H9 (cell line): Measurements from ENCODE around the gene SLC12A1. TPM values are rescaled to one million over a fixed set of nuclear protein-coding genes. Genes with fewer than 3 reads are reported as not detected.

ENCODE experiments used
- DNase-seq: peaks from one replicate; pipeline ENCODE4 v3.0.0-alpha.2; 2017
- H2AFZ ChIP-seq: one replicate; pipeline ENCODE4 v1.6.1; 2013; ENCODE audit warnings: mild to moderate bottlenecking, low read length, control low read depth, moderate library complexity
- H2AK5ac ChIP-seq: 2 replicates; pipeline ENCODE4 v1.6.1; 2013; ENCODE audit warnings: low read length, control low read depth, mixed read lengths; ENCODE audit not compliant: insufficient read length
- H2BK120ac ChIP-seq: one replicate; pipeline ENCODE4 v1.6.1; 2013; ENCODE audit warnings: low read depth, mild to moderate bottlenecking, low read length, control low read depth, inconsistent platforms; ENCODE audit not compliant: poor library complexity, severe bottlenecking
- H2BK12ac ChIP-seq: 2 replicates; pipeline ENCODE4 v1.6.1; 2013; ENCODE audit warnings: low read length, control low read depth, mixed read lengths, low read depth; ENCODE audit not compliant: insufficient read length
- H2BK15ac ChIP-seq: 2 replicates; pipeline ENCODE4 v1.6.1; 2013; ENCODE audit warnings: low read depth, low read length, control low read depth
- H2BK20ac ChIP-seq: one replicate; pipeline ENCODE4 v1.6.1; 2013; ENCODE audit warnings: low read depth, mild to moderate bottlenecking, low read length, control low read depth, inconsistent platforms; ENCODE audit not compliant: poor library complexity, severe bottlenecking
- H2BK5ac ChIP-seq: 2 replicates; pipeline ENCODE4 v1.6.1; 2013; ENCODE audit warnings: low read length, control low read depth, mixed read lengths; ENCODE audit not compliant: insufficient read length
- H3K14ac ChIP-seq: 2 replicates; pipeline ENCODE4 v1.6.1; 2013; ENCODE audit warnings: low read length, control low read depth; ENCODE audit not compliant: insufficient read depth
- H3K18ac ChIP-seq: 2 replicates; pipeline ENCODE4 v1.6.1; 2013; ENCODE audit warnings: low read depth, mild to moderate bottlenecking, mixed read lengths, low read length, control low read depth; ENCODE audit not compliant: insufficient read length
- H3K23ac ChIP-seq: 2 replicates; pipeline ENCODE4 v1.6.1; 2013; ENCODE audit warnings: low read length, control low read depth, mixed read lengths, low read depth; ENCODE audit not compliant: insufficient read length
- H3K23me2 ChIP-seq: 2 replicates; pipeline ENCODE4 v1.6.1; 2013; ENCODE audit warnings: low read depth, mild to moderate bottlenecking, mixed read lengths, low read length, control low read depth; ENCODE audit not compliant: insufficient read length, poor library complexity, severe bottlenecking
- H3K27ac ChIP-seq: 2 replicates; pipeline ENCODE4 v1.5.1; 2013; ENCODE audit warnings: low read length, control low read depth, mixed read lengths, low read depth; ENCODE audit not compliant: insufficient read length
- H3K27me3 ChIP-seq: 2 replicates; pipeline ENCODE4 v1.6.1; 2013; ENCODE audit warnings: low read length, control low read depth, inconsistent platforms; ENCODE audit not compliant: insufficient read depth
- H3K4ac ChIP-seq: 2 replicates; pipeline ENCODE4 v1.6.1; 2013; ENCODE audit warnings: low read depth, mild to moderate bottlenecking, control low read depth, inconsistent platforms, low read length, moderate library complexity
- H3K4me1 ChIP-seq: 2 replicates; pipeline ENCODE4 v1.6.1; 2013; ENCODE audit warnings: low read length, control low read depth, inconsistent platforms; ENCODE audit not compliant: insufficient read depth
- H3K4me2 ChIP-seq: 2 replicates; pipeline ENCODE4 v1.6.1; 2013; ENCODE audit warnings: low read length, control low read depth, mixed read lengths; ENCODE audit not compliant: insufficient read length, insufficient read depth
- H3K56ac ChIP-seq: 2 replicates; pipeline ENCODE4 v1.6.1; 2013; ENCODE audit warnings: low read depth, mild to moderate bottlenecking, mixed read lengths, low read length, control low read depth; ENCODE audit not compliant: insufficient read length
- H3K79me1 ChIP-seq: 2 replicates; pipeline ENCODE4 v1.6.1; 2013; ENCODE audit warnings: low read depth, mild to moderate bottlenecking, moderate library complexity, low read length, control low read depth, inconsistent platforms; ENCODE audit not compliant: insufficient read depth, poor library complexity, severe bottlenecking
- H3K79me2 ChIP-seq: 2 replicates; pipeline ENCODE4 v1.6.1; 2013; ENCODE audit warnings: low read length, control low read depth, inconsistent platforms; ENCODE audit not compliant: insufficient read depth
- H3K9ac ChIP-seq: 2 replicates; pipeline ENCODE4 v1.6.1; 2013; ENCODE audit warnings: low read length, control low read depth, mixed read lengths; ENCODE audit not compliant: insufficient read length; ENCODE audit errors: extremely low read depth
- H3K9me3 ChIP-seq: one replicate; pipeline ENCODE4 v1.6.1; 2013; ENCODE audit warnings: low read depth, low read length, inconsistent platforms; ENCODE audit not compliant: control insufficient read depth
- H3T11ph ChIP-seq: one replicate; pipeline ENCODE4 v1.6.1; 2013; ENCODE audit warnings: mild to moderate bottlenecking, low read length, control low read depth, inconsistent platforms
- H4K20me1 ChIP-seq: one replicate; pipeline ENCODE4 v1.6.1; 2013; ENCODE audit not compliant: control insufficient read depth, insufficient read length, insufficient read depth
- H4K5ac ChIP-seq: 2 replicates; pipeline ENCODE4 v1.6.1; 2013; ENCODE audit warnings: low read depth, mild to moderate bottlenecking, mixed read lengths, low read length, control low read depth; ENCODE audit not compliant: insufficient read length
- H4K8ac ChIP-seq: replicated peaks from 2 replicates; pipeline ENCODE4 v1.6.1; 2013; ENCODE audit warnings: low read length, control low read depth, mixed read lengths, low read depth; ENCODE audit not compliant: insufficient read length
- H4K91ac ChIP-seq: 2 replicates; pipeline ENCODE4 v1.6.1; 2013; ENCODE audit warnings: low read depth, mild to moderate bottlenecking, moderate library complexity, mixed read lengths, low read length, control low read depth; ENCODE audit not compliant: insufficient read length
- H3K27ac Mint-ChIP-seq, 3 experiments: 2 replicates in 2 of 3; 3 replicates in 1 of 3; pipeline ENCODE4 v1.8.0; 2020 to 2021; ENCODE audit warnings: mixed read lengths in 3 of 3, mild to moderate bottlenecking in 1 of 3, moderate library complexity in 1 of 3
- H3K27me3 Mint-ChIP-seq: 2 replicates; pipeline ENCODE4 v1.8.0; 2021; ENCODE audit warnings: low read depth, mild to moderate bottlenecking, moderate library complexity, mixed read lengths
- H3K36me3 Mint-ChIP-seq, 3 experiments: 2 replicates in 2 of 3; 3 replicates in 1 of 3; pipeline ENCODE4 v1.8.0; 2020 to 2021; ENCODE audit warnings: low read depth in 3 of 3, mixed read lengths in 3 of 3; ENCODE audit not compliant: insufficient read depth in 1 of 3
- H3K4me1 Mint-ChIP-seq, 2 experiments: 2 replicates each; pipeline ENCODE4 v1.8.0; 2020; ENCODE audit warnings: mixed read lengths in 2 of 2
- H3K4me3 Mint-ChIP-seq, 2 experiments: 2 replicates in 1 of 2; 3 replicates in 1 of 2; pipeline ENCODE4 v1.8.0; 2020 to 2021; ENCODE audit warnings: mild to moderate bottlenecking in 2 of 2, mixed read lengths in 2 of 2, moderate library complexity in 1 of 2
- H3K9me3 Mint-ChIP-seq, 2 experiments: 2 replicates in 1 of 2; 3 replicates in 1 of 2; pipeline ENCODE4 v1.8.0; 2020; ENCODE audit warnings: mild to moderate bottlenecking in 2 of 2, mixed read lengths in 2 of 2, moderate library complexity in 1 of 2
- CTCF ChIP-seq: fragments of 200-600 bp; sonication (generic); conservative IDR thresholded peaks from 3 replicates; pipeline ENCODE4 v1.8.0; 2021; ENCODE audit warnings: antibody characterized with exemption, mild to moderate bottlenecking
- WGBS: extraction: QIAGEN DNeasy Blood & Tissue Kit; methylation state at CpG from one replicate; pipeline ENCODE4 v1.1.7; 2013; ENCODE audit warnings: missing lambda C conversion rate, low lambda C conversion rate, mixed read lengths; ENCODE audit not compliant: insufficient read length; ENCODE audit errors: extremely low coverage; 5-methylcytosine and 5-hydroxymethylcytosine counted together
- long read RNA-seq: library from polyadenylated mRNA; unstranded; transcript quantifications from one replicate; pipeline ENCODE4 v2.0.0, GENCODE V29; 2020
- total RNA-seq: library from RNA; stranded (reverse); gene quantifications from 2 replicates; pipeline ENCODE4 v1.2.1, GENCODE V29; 2021

Gene SLC12A1
- total RNA-seq, result 0.04 and 0.07 TPM in 2 replicates
- long read RNA-seq, result 0 reads

GRCh38 chr15:48205981-48206380 lies at the start of gene SLC12A1:
Gene SLC12A1 (plus strand): TSS chr15:48206302. CDS start chr15:48207720, 1,418 bp downstream.
- Histone ChIP-seq H2BK120ac (no peak within 1 kb of the TSS), H4K20me1 (no peaks in the 10 kb centered on the region), H2AFZ (no peak within 1 kb of the TSS), H4K8ac (no peak within 1 kb of the TSS), H3K23me2 (no peaks in the 10 kb centered on the region), H2BK12ac (no peak within 1 kb of the TSS), H2AK5ac (no peak within 1 kb of the TSS), H2BK20ac (no peak within 1 kb of the TSS), H3K27ac (no peak within 1 kb of the TSS), H3T11ph (no peak within 1 kb of the TSS), H3K4me1 (no peaks in the 10 kb centered on the region), H4K5ac (no peak within 1 kb of the TSS), H3K4me2 (no peak within 1 kb of the TSS), H3K18ac (no peak within 1 kb of the TSS), H3K27me3 (no peaks in the 10 kb centered on the region), H2BK15ac (no peak within 1 kb of the TSS), H3K56ac (no peak within 1 kb of the TSS), H2BK5ac (no peak within 1 kb of the TSS), H3K4ac (no peak within 1 kb of the TSS), H4K91ac (no peak within 1 kb of the TSS), H3K23ac (no peak within 1 kb of the TSS), H3K9me3 (no peaks in the 10 kb centered on the region), H3K14ac (no peak within 1 kb of the TSS), H3K79me2 (no peaks in the 10 kb centered on the region), H3K79me1 (no peaks in the 10 kb centered on the region), H3K9ac (no peak within 1 kb of the TSS)
- no CpG with 5 or more reads among the region's 1 CpG for WGBS
- Mint-ChIP-seq H3K36me3 (no peaks in the 10 kb centered on the region), H3K27me3 (no peaks in the 10 kb centered on the region), H3K4me3 (no peak within 1 kb of the TSS), H3K9me3 (no peaks in the 10 kb centered on the region), H3K4me1 (peaks cover 16 to 18% of the 10 kb centered on the region in 2 experiments), H3K27ac (no peak within 1 kb of the TSS)
- DNase-seq, result no peak
- no peak for TF ChIP-seq CTCF
